Activated CD8-positive, alpha-beta memory T cell treated with anti-CD3 and anti-CD28 coated beads, Interleukin-2, amount 50 U/mL, for 24 hours (primary cell): ENCODE results near the gene FANCD2OS.
"Not testable (repeated sequence)": the region's sequence is repeated elsewhere in the genome, so short reads cannot be mapped to it uniquely, and the experiment has no call there.

Experiments used
- DNase-seq: peaks from one replicate; pipeline ENCODE4 v3.0.0-alpha.2; 2020; ENCODE audit errors: extremely low read depth

The FANCD2OS gene

DNA sequence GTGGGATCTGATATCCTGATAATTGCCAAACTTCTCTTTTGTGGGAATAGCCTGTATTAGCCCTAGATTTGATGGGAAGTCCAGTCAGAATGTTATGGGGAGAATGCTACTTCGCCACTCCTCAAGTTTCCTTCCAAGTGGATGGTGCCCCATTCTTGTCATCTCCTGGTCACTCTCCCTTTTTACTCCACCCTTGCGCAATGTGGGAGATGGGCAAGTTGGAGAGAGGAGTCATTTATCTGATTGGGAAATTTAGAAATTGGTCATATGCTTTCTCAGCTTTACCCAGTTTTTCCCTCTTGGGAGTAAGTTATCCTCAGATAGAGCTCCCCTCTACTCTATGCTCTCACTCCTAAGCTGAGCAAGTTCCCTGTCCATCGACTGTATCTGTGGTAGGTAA, 14.4 kb downstream of the FANCD2OS start:
- DNase-seq: no peak

DNA sequence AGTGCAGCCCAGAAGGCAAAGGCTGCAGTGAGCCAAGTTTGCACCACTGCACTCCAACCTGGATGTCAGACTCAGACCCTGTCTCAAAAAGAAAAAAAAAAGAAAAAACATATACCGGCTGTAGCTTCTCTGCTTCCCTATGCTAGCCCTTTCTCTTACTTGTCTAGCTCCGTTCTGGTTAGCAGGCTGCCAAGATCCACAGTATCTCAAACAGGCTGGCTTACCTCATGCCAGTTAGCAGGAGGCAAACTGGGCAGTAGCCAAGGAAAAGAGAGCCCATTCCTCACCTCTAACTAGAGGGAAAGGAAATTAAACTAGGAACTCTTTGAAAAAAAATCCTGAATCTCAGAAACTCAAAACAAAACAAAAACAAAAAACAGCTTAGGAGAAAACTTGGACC, 16.7 kb downstream of the FANCD2OS start:
- not testable (repeated sequence) for DNase-seq

DNA sequence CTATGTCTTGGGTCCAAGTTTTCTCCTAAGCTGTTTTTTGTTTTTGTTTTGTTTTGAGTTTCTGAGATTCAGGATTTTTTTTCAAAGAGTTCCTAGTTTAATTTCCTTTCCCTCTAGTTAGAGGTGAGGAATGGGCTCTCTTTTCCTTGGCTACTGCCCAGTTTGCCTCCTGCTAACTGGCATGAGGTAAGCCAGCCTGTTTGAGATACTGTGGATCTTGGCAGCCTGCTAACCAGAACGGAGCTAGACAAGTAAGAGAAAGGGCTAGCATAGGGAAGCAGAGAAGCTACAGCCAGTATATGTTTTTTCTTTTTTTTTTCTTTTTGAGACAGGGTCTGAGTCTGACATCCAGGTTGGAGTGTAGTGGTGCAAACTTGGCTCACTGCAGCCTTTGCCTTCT, 17.3 kb downstream of the FANCD2OS start:
- DNase-seq: not testable (repeated sequence)

DNA sequence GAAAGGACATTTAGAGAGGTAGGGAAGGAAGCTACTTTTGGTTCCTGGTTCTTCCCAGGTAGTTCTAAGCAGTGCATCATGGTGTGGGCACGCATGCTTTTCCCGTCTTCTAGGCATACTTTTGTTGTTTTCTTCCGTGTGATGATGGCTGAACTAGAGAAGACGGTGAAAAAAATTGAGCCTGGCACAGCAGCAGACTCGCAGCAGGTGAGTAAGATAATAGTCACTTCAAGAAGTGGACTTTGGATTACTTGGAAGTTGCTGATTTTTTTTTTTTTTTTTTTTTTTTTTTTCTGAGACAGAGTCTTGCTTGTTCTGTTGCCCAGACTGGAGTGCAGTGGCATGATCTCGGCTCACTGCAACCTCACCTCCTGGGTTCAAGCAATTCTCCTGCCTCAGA, 17.9 kb downstream of the FANCD2OS start:
- DNase-seq: no peak

DNA sequence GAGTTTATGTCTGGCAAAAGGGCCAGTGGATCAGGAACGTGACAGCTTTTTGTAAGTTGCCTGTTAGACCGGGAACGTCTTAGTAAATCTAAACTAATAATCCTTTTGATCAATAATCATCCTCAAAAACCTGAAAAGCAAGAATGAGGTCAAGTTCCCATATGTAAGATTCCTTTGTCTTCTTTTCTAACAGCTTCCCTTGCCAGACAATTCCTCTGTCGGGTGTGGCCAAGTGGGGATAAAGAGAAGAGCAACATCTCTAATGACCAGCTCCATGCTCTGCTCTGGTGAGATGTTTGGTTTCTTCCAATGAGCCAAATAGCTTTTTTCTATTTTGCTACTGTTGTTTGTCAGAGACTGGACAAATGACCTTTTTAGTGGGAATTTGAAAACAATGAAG, 19.8 kb downstream of the FANCD2OS start:
- no peak for DNase-seq

DNA sequence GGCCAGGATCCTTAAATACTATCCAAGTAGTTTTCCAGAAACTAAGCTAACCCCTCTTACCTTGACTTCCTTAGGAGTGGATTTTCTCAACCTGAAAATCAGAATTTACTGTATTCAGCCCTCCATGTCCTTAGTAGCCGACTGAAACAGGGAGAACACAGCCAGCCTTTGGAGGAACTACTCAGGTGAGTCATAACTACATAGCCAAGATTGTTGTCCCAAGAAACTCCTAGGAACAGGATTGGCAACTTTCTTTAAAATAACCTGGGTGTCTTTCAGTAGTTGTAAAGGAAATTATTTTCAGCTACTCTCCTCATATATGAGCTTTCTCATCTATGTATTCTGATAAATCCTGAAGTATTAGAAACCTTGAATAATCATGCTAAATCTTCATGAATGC, 22.3 kb downstream of the FANCD2OS start:
- DNase-seq: no peak

DNA sequence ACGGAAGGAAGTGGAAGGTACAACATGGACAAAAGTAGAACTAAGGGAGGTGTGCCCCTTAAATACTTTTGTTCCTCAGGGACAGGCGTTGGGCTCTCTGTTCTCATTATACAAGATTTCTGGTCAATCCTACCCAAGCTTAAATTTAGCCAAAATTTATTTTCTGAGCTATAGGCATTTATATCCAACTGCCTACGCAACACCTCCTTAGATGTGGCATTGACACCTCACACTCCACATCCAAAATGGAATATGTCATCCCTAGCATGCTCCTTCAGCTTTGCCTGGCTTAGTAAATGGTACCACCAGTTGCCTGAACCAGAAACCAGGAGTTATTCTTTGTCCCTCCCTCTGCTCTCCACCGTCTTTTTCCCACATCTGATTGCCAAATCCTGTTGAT, 26.2 kb downstream of the FANCD2OS start:
- no peak for DNase-seq

DNA sequence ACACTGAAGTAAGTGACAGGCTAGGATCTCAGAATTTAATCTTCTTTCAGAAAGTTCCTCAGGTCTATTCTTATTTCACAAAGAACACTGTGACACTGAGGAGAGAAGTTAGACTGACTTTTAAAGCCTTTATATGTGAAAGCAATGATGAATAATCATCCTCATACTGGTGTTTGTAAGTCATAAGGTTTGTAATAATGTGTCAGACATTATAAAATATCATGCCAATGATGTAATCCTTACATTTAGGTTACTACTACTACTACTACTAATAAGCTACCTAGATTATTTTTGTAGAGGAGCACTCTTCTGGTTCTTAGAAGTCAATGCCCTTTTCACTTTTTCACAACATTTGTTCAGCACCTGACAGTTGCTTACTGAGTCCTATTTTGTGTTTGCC, 33.4 kb downstream of the FANCD2OS start:
- no peak for DNase-seq

DNA sequence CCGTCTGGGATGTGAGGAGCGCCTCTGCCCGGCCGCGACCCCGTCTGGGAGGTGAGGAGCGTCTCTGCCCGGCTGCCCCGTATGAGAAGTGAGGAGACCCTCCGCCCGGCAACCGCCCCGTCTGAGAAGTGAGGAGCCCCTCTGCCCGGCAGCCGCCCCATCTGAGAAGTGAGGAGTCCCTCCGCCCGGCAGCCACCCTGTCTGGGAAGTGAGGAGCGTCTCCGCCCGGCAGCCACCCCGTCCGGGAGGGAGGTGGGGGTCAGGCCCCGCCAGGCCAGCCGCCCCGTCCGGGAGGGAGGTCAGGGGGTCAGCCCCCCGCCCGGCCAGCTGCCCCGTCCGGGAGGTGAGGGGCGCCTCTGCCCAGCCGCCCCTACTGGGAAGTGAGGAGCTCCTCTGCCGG, 38.0 kb downstream of the FANCD2OS start:
- not testable (repeated sequence) for DNase-seq

DNA sequence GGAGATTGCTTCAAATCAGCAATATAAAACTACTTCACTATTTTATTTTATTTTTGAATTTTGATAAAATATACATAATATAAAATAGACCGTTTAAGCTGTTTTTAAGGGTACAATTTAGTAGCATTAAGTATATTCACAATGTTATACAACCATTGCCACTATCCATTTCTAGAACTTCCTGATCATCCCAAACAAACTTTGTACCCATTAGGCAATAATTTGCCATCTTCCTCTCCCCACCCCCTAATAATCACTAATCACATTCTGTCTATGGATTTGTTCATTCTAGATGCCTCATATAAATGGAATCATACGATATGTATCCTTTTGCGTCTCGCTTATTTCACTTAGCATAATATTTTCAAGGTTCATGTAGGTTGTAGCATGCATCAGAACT, 53.0 kb downstream of the FANCD2OS start:
- no peak for DNase-seq
